GM23338 (cell line): ENCODE data around the gene MAP4. TPM values are rescaled to one million over a fixed set of nuclear protein-coding genes. Genes with fewer than 3 reads are reported as not detected.

Experiments
- ATAC-seq: fragments of 200-7000 bp; cut with Tn5 transposase; 3 replicates; pipeline ENCODE4 v1.9.1; 2020
- DNase-seq: peaks from one replicate; pipeline ENCODE4 v3.0.0-alpha.2; 2015; ENCODE audit warnings: low spot score
- H2AFZ ChIP-seq: fragments of 200-600 bp; sonication (generic); 2 replicates; pipeline ENCODE4 v1.8.0; 2016; ENCODE audit warnings: antibody characterized with exemption, mild to moderate bottlenecking, moderate library complexity
- H3F3A ChIP-seq: fragments of 200-600 bp; sonication (generic); replicated peaks from 2 replicates; pipeline ENCODE4 v1.8.0; 2017; ENCODE audit warnings: antibody characterized with exemption, mixed run types, low read depth
- H3K27ac ChIP-seq: fragments of 200-600 bp; sonication (generic); 2 replicates; pipeline ENCODE4 v1.6.1; 2016; ENCODE audit warnings: low read depth
- H3K27me3 ChIP-seq: fragments of 200-600 bp; sonication (generic); 2 replicates; pipeline ENCODE4 v1.8.0; 2016; ENCODE audit warnings: mild to moderate bottlenecking, mixed run types, moderate library complexity; ENCODE audit not compliant: insufficient read depth
- H3K36me3 ChIP-seq: fragments of 200-600 bp; sonication (generic); 2 replicates; pipeline ENCODE4 v1.8.0; 2016; ENCODE audit warnings: mild to moderate bottlenecking; ENCODE audit not compliant: insufficient read depth
- H3K4me1 ChIP-seq: fragments of 200-600 bp; sonication (generic); 2 replicates; pipeline ENCODE4 v1.8.0; 2016; ENCODE audit warnings: mild to moderate bottlenecking, moderate library complexity; ENCODE audit not compliant: insufficient read depth
- H3K4me2 ChIP-seq: fragments of 200-600 bp; sonication (generic); 2 replicates; pipeline ENCODE4 v1.7.1; 2017; ENCODE audit warnings: mixed run types
- H3K4me3 ChIP-seq: fragments of 200-600 bp; sonication (generic); 2 replicates; pipeline ENCODE4 v1.6.1; 2016; ENCODE audit warnings: mixed run types
- H3K79me2 ChIP-seq: fragments of 200-600 bp; sonication (generic); replicated peaks from 2 replicates; pipeline ENCODE4 v1.8.0; 2017; ENCODE audit warnings: mild to moderate bottlenecking; ENCODE audit not compliant: insufficient read depth
- H3K9me2 ChIP-seq: fragments of 200-600 bp; sonication (generic); 2 replicates; pipeline ENCODE4 v1.8.0; 2017; ENCODE audit not compliant: insufficient read depth
- H4K20me1 ChIP-seq: fragments of 200-600 bp; sonication (generic); replicated peaks from 2 replicates; pipeline ENCODE4 v1.8.0; 2017; ENCODE audit warnings: mild to moderate bottlenecking; ENCODE audit not compliant: insufficient read depth
- H3K27ac Mint-ChIP-seq: 2 replicates; pipeline ENCODE4 v1.8.0; 2020; ENCODE audit warnings: inconsistent platforms, mild to moderate bottlenecking, moderate library complexity, mixed read lengths
- H3K27me3 Mint-ChIP-seq: 3 replicates; pipeline ENCODE4 v1.8.0; 2022; ENCODE audit warnings: low read depth, mild to moderate bottlenecking, moderate library complexity, mixed read lengths, inconsistent platforms; ENCODE audit not compliant: insufficient read depth, poor library complexity
- H3K36me3 Mint-ChIP-seq: 3 replicates; pipeline ENCODE4 v1.8.0; 2021; ENCODE audit warnings: low read depth, mild to moderate bottlenecking, inconsistent platforms, moderate library complexity, mixed read lengths
- H3K4me1 Mint-ChIP-seq: 3 replicates; pipeline ENCODE4 v1.8.0; 2020; ENCODE audit warnings: mild to moderate bottlenecking, inconsistent platforms, mixed read lengths
- H3K4me3 Mint-ChIP-seq: 3 replicates; pipeline ENCODE4 v1.8.0; 2021; ENCODE audit warnings: moderate library complexity, mild to moderate bottlenecking, inconsistent platforms, mixed read lengths
- H3K9me3 Mint-ChIP-seq: 3 replicates; pipeline ENCODE4 v1.8.0; 2020; ENCODE audit warnings: moderate library complexity, mild to moderate bottlenecking, inconsistent platforms, mixed read lengths
- JUNB ChIP-seq: IDR thresholded peaks from one replicate; pipeline ENCODE4 v1.6.1; 2016; ENCODE audit warnings: antibody characterized with exemption; ENCODE audit not compliant: unreplicated experiment
- NANOG ChIP-seq: IDR thresholded peaks from 2 replicates; pipeline ENCODE4 v1.6.1; 2016; ENCODE audit warnings: antibody characterized with exemption, borderline replicate concordance
- POLR2AphosphoS5 ChIP-seq: IDR thresholded peaks from 2 replicates; pipeline ENCODE4 v1.6.1; 2016; ENCODE audit warnings: antibody characterized with exemption, low read depth
- STAT1 ChIP-seq: IDR thresholded peaks from one replicate; pipeline ENCODE4 v1.6.1; 2016; ENCODE audit warnings: antibody characterized with exemption; ENCODE audit not compliant: unreplicated experiment
- ZNF114 ChIP-seq: fragments of 250-450 bp; sonication (Bioruptor Pico); IDR thresholded peaks from 2 replicates; pipeline ENCODE4 v1.5.0; 2020; ENCODE audit warnings: mild to moderate bottlenecking, moderate library complexity
- ZNF331 ChIP-seq: fragments of 250-450 bp; sonication (Bioruptor Pico); IDR thresholded peaks from 2 replicates; pipeline ENCODE4 v1.5.0; 2020; ENCODE audit warnings: low read depth, mild to moderate bottlenecking, moderate library complexity
- polyA plus RNA-seq: library from polyadenylated mRNA; unstranded; fragments of >200 nt; fragmentation: Nextera tagmentation; extraction: Ambion mirVana; gene quantifications from 2 replicates; pipeline ENCODE4 v1.2.1, GENCODE V29; 2016
- total RNA-seq: library from RNA; depleted of rRNA; stranded (reverse); fragments of >200 nt; shearing (Covaris generic); gene quantifications from 2 replicates; pipeline ENCODE4 v1.2.3, GENCODE V29; 2014
- TF ChIP-seq, protein P1 (sequence below), 2 experiments: fragments of 200-600 bp in 1 of 2; sonication (generic) in 1 of 2; conservative IDR thresholded peaks; 2 replicates each; pipeline versions ENCODE4 v1.5.1 to v1.6.1; 2016 to 2017; ENCODE audit warnings: antibody characterized with exemption in 2 of 2, low read depth in 2 of 2, mild to moderate bottlenecking in 2 of 2, moderate library complexity in 1 of 2
- TF ChIP-seq, protein P2 (sequence below): fragments of 250-450 bp; sonication (Bioruptor Pico); IDR thresholded peaks from 2 replicates; pipeline ENCODE4 v1.5.0; 2020; ENCODE audit warnings: mild to moderate bottlenecking, moderate library complexity

MAP4 gene
- total and polyA plus RNA-seq, 2 experiments from 2014 or later, result 103 to 113 TPM

DNA sequence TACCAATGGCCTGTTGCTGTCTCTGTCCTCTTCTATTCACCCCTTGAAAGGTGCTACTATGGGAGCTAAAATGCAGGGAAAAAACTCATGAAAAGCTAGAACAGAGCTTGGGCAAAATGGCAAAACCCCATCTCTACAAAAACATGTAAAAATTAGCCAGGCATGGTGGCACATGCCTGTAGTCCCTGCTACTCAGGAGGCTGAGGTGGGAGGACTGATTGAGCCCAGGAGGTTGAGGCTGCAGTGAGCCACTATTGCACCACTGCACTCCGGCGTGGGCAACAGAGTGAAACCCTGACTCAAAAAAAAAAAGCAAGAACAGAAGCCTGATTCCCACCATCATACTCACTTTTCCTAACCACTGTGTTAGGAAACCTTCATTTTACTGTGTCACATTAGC lies 1.9 kb downstream of the MAP4 start:
- Mint-ChIP-seq H3K9me3 (0 out of 3 replicates have a peak, but pooled peaks cover 2% of the 10 kb centered on the region), H3K4me1 (peaks cover 44% of the 10 kb centered on the region), H3K4me3 (no peak overlapping the region), H3K36me3 (peaks cover 23% of the 10 kb centered on the region), H3K27ac (no peak overlapping the region), H3K27me3 (peaks cover 9% of the 10 kb centered on the region)
- Histone ChIP-seq H3K36me3 (no peaks in the 10 kb centered on the region), H3K4me2 (no peak overlapping the region), H3K4me3 (no peak overlapping the region), H3K27me3 (no peaks in the 10 kb centered on the region), H3F3A (no peaks in the 10 kb centered on the region), H3K27ac (no peak overlapping the region), H3K79me2 (peaks cover 90% of the 10 kb centered on the region), H3K9me2 (no peaks in the 10 kb centered on the region), H2AFZ (no peak overlapping the region), H4K20me1 (peaks cover 15% of the 10 kb centered on the region), H3K4me1 (peaks cover 36% of the 10 kb centered on the region)
- ATAC-seq, result no peak
- DNase-seq, result no peak
- TF ChIP-seq, protein P1, sequence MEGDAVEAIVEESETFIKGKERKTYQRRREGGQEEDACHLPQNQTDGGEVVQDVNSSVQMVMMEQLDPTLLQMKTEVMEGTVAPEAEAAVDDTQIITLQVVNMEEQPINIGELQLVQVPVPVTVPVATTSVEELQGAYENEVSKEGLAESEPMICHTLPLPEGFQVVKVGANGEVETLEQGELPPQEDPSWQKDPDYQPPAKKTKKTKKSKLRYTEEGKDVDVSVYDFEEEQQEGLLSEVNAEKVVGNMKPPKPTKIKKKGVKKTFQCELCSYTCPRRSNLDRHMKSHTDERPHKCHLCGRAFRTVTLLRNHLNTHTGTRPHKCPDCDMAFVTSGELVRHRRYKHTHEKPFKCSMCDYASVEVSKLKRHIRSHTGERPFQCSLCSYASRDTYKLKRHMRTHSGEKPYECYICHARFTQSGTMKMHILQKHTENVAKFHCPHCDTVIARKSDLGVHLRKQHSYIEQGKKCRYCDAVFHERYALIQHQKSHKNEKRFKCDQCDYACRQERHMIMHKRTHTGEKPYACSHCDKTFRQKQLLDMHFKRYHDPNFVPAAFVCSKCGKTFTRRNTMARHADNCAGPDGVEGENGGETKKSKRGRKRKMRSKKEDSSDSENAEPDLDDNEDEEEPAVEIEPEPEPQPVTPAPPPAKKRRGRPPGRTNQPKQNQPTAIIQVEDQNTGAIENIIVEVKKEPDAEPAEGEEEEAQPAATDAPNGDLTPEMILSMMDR (conservative IDR thresholded peaks at IDR 0.05; ENCODE audit: low read depth in 2 of 2), result no peak
- TF ChIP-seq ZNF331 (no peak), NANOG (no peak), POLR2AphosphoS5 (no peak), STAT1 (no peak), JUNB (no peak), ZNF114 (CRISPR knock-in tag) (no peak)
- TF ChIP-seq, protein P2, sequence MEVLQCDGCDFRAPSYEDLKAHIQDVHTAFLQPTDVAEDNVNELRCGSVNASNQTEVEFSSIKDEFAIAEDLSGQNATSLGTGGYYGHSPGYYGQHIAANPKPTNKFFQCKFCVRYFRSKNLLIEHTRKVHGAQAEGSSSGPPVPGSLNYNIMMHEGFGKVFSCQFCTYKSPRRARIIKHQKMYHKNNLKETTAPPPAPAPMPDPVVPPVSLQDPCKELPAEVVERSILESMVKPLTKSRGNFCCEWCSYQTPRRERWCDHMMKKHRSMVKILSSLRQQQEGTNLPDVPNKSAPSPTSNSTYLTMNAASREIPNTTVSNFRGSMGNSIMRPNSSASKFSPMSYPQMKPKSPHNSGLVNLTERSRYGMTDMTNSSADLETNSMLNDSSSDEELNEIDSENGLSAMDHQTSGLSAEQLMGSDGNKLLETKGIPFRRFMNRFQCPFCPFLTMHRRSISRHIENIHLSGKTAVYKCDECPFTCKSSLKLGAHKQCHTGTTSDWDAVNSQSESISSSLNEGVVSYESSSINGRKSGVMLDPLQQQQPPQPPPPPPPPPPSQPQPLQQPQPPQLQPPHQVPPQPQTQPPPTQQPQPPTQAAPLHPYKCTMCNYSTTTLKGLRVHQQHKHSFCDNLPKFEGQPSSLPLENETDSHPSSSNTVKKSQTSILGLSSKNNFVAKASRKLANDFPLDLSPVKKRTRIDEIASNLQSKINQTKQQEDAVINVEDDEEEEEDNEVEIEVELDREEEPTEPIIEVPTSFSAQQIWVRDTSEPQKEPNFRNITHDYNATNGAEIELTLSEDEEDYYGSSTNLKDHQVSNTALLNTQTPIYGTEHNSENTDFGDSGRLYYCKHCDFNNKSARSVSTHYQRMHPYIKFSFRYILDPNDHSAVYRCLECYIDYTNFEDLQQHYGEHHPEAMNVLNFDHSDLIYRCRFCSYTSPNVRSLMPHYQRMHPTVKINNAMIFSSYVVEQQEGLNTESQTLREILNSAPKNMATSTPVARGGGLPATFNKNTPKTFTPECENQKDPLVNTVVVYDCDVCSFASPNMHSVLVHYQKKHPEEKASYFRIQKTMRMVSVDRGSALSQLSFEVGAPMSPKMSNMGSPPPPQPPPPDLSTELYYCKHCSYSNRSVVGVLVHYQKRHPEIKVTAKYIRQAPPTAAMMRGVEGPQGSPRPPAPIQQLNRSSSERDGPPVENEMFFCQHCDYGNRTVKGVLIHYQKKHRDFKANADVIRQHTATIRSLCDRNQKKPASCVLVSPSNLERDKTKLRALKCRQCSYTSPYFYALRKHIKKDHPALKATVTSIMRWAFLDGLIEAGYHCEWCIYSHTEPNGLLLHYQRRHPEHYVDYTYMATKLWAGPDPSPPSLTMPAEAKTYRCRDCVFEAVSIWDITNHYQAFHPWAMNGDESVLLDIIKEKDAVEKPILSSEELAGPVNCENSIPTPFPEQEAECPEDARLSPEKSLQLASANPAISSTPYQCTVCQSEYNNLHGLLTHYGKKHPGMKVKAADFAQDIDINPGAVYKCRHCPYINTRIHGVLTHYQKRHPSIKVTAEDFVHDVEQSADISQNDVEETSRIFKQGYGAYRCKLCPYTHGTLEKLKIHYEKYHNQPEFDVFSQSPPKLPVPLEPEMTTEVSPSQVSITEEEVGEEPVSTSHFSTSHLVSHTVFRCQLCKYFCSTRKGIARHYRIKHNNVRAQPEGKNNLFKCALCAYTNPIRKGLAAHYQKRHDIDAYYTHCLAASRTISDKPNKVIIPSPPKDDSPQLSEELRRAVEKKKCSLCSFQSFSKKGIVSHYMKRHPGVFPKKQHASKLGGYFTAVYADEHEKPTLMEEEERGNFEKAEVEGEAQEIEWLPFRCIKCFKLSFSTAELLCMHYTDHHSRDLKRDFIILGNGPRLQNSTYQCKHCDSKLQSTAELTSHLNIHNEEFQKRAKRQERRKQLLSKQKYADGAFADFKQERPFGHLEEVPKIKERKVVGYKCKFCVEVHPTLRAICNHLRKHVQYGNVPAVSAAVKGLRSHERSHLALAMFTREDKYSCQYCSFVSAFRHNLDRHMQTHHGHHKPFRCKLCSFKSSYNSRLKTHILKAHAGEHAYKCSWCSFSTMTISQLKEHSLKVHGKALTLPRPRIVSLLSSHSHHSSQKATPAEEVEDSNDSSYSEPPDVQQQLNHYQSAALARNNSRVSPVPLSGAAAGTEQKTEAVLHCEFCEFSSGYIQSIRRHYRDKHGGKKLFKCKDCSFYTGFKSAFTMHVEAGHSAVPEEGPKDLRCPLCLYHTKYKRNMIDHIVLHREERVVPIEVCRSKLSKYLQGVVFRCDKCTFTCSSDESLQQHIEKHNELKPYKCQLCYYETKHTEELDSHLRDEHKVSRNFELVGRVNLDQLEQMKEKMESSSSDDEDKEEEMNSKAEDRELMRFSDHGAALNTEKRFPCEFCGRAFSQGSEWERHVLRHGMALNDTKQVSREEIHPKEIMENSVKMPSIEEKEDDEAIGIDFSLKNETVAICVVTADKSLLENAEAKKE, result no peak
